ENCODE results near the gene FBXW8.
A peak's percentile ranks its signal among the peaks of the same experiment; 100 is the strongest.

The FBXW8 gene

GRCh38 chr12:116955382-116956021 lies 44.8 kb downstream of the FBXW8 start:
- peak; percentile 91 for TF ChIP-seq CTCF (IDR thresholded peaks at IDR 0.05; ENCODE audit: control insufficient read depth, extremely low read depth, insufficient read depth)
- DNase-seq (ENCODE audit: low read depth) = peak; percentile 91

GRCh38 chr12:116958402-116959197 lies 47.9 kb downstream of the FBXW8 start:
- TF ChIP-seq CTCF (IDR thresholded peaks at IDR 0.05; ENCODE audit: control insufficient read depth, extremely low read depth, insufficient read depth) = no peak
- DNase-seq (ENCODE audit: low read depth) = no peak
- H3K4me3 ChIP-seq (ENCODE audit: low read depth, low read length) = no peak overlapping the region

More at GRCh38 chr12:116955382-116956021, 44.8 kb downstream of the FBXW8 start:
- no peak overlapping the region for H3K4me3 ChIP-seq (ENCODE audit: low read depth, low read length)

GRCh38 chr12:116959198-116959460 lies 48.4 kb downstream of the FBXW8 start:
- no peak for DNase-seq (ENCODE audit: low read depth)
- TF ChIP-seq CTCF (IDR thresholded peaks at IDR 0.05; ENCODE audit: control insufficient read depth, extremely low read depth, insufficient read depth) = no peak
- H3K4me3 ChIP-seq (ENCODE audit: low read depth, low read length) = no peak overlapping the region

GRCh38 chr12:116959845-116960514 lies 49.2 kb downstream of the FBXW8 start:
- no peak overlapping the region for H3K4me3 ChIP-seq (ENCODE audit: low read depth, low read length)
- no peak for DNase-seq (ENCODE audit: low read depth)
- no peak for TF ChIP-seq CTCF (IDR thresholded peaks at IDR 0.05; ENCODE audit: control insufficient read depth, extremely low read depth, insufficient read depth)

GRCh38 chr12:116962197-116962596 lies 51.4 kb downstream of the FBXW8 start:
- DNase-seq (ENCODE audit: low read depth) = no peak
- no peak overlapping the region for H3K4me3 ChIP-seq (ENCODE audit: low read depth, low read length)
- no peak for TF ChIP-seq CTCF (IDR thresholded peaks at IDR 0.05; ENCODE audit: control insufficient read depth, extremely low read depth, insufficient read depth)

GRCh38 chr12:116962783-116963356 lies 52.1 kb downstream of the FBXW8 start:
- TF ChIP-seq CTCF (IDR thresholded peaks at IDR 0.05; ENCODE audit: control insufficient read depth, extremely low read depth, insufficient read depth) = no peak
- no peak overlapping the region for H3K4me3 ChIP-seq (ENCODE audit: low read depth, low read length)
- no peak for DNase-seq (ENCODE audit: low read depth)
